HCT116 (cell line): ENCODE measurements around the gene GALR2. TPM values are rescaled to one million over a fixed set of nuclear protein-coding genes. Genes with fewer than 3 reads are reported as not detected.

Source experiments
- ATAC-seq: fragments of 200-7000 bp; cut with Tn5 transposase; 2 replicates; pipeline ENCODE4 v1.9.1; 2020; ENCODE audit warnings: mild to moderate bottlenecking, moderate library complexity
- BruUV-seq: library from RNA; stranded (reverse); fragments of 400-500 nt; replicated peaks from 2 replicates; lab custom pipeline; 2021; lab: Mats Ljungman, UMichigan
- CTCF ChIA-PET: fragments of 300-600 bp; sonication (Branson Sonifier 250); formaldehyde crosslinking; loops from one replicate; lab custom pipeline; 2021; ENCODE audit warnings: antibody characterized with exemption; lab: Charles Lee
- POLR2A ChIA-PET: fragments of 300-600, 350-600 bp; sonication (Branson Sonifier 250); formaldehyde crosslinking; loops from one replicate; lab custom pipeline; 2021; ENCODE audit warnings: antibody characterized with exemption; lab: Charles Lee
- RAD21 ChIA-PET, 2 experiments: fragments of 300-600 bp; sonication (Branson Sonifier 250); formaldehyde crosslinking; loops; one replicate each; lab custom pipeline; 2023; ENCODE audit warnings: low total read pairs in 2 of 2; ENCODE audit not compliant: uncharacterized antibody in 2 of 2, unreplicated experiment in 2 of 2, low non-redundant PET in 1 of 2; lab: Charles Lee
- DNase-seq: peaks from one replicate; pipeline ENCODE4 v3.0.0-alpha.2; 2010; ENCODE audit warnings: low read depth, low spot score
- H2AFZ ChIP-seq: fragments of 200-600 bp; shearing (Covaris generic), sonication (generic); 2 replicates; pipeline ENCODE4 v1.6.1; 2017; ENCODE audit warnings: low read depth, mixed run types, mixed read lengths, antibody characterized with exemption, low read length; ENCODE audit not compliant: poor library complexity, severe bottlenecking
- H3K27ac ChIP-seq: 2 replicates; pipeline ENCODE4 v1.5.1; 2012; ENCODE audit warnings: low read depth, low read length
- H3K27me3 ChIP-seq: fragments of 200-600 bp; sonication (generic); 2 replicates; pipeline ENCODE4 v1.6.1; 2016; ENCODE audit warnings: mixed run types, low read length, mixed read lengths; ENCODE audit not compliant: insufficient read depth
- H3K36me3 ChIP-seq, 2 experiments: fragments of 200-500 bp in 1 of 2; fragments of 200-600 bp in 1 of 2; sonication (Bioruptor generic) in 1 of 2; sonication (generic) in 1 of 2; 2 replicates each; pipeline versions ENCODE4 v1.5.1 to v1.6.1; 2014 to 2016; ENCODE audit warnings: low read length in 2 of 2, inconsistent platforms in 1 of 2, mixed read lengths in 1 of 2, mixed run types in 1 of 2; ENCODE audit not compliant: insufficient read depth in 2 of 2, control insufficient read depth in 1 of 2
- H3K4me1 ChIP-seq, 2 experiments: fragments of 200-600 bp in 1 of 2; sonication (generic) in 1 of 2; 2 replicates each; pipeline versions ENCODE4 v1.5.1 to v1.6.1; 2012 to 2017; ENCODE audit warnings: low read length in 2 of 2, inconsistent platforms in 1 of 2, mild to moderate bottlenecking in 1 of 2, mixed read lengths in 1 of 2, mixed run types in 1 of 2, moderate library complexity in 1 of 2; ENCODE audit not compliant: insufficient read depth in 2 of 2, control insufficient read depth in 1 of 2
- H3K4me2 ChIP-seq: fragments of 200-600 bp; sonication (generic); 2 replicates; pipeline ENCODE4 v1.6.1; 2017; ENCODE audit warnings: mixed run types, low read length, mixed read lengths
- H3K4me3 ChIP-seq, 2 experiments: fragments of 200-600 bp in 1 of 2; sonication (generic) in 1 of 2; replicated peaks in 1 of 2; 2 replicates each; pipeline ENCODE4 v1.5.1; 2011 to 2016; ENCODE audit warnings: low read length in 2 of 2, control low read depth in 1 of 2, low read depth in 1 of 2, mild to moderate bottlenecking in 1 of 2, mixed read lengths in 1 of 2, mixed run types in 1 of 2
- H3K79me2 ChIP-seq: fragments of 200-600 bp; sonication (generic); 2 replicates; pipeline ENCODE4 v1.6.1; 2017; ENCODE audit warnings: mild to moderate bottlenecking, mixed run types, low read length, moderate library complexity, mixed read lengths; ENCODE audit not compliant: insufficient read depth
- H3K9ac ChIP-seq: fragments of 200-600 bp; sonication (generic); 2 replicates; pipeline ENCODE4 v1.6.1; 2016; ENCODE audit warnings: low read length, mixed read lengths
- H3K9me2 ChIP-seq: fragments of 200-600 bp; sonication (generic), shearing (Covaris generic); 2 replicates; pipeline ENCODE4 v1.6.1; 2017; ENCODE audit warnings: mixed run types, mild to moderate bottlenecking, moderate library complexity; ENCODE audit not compliant: insufficient read depth
- H3K9me3 ChIP-seq, 2 experiments: fragments of 200-500 bp in 1 of 2; fragments of 200-600 bp in 1 of 2; sonication (Bioruptor generic) in 1 of 2; sonication (generic) in 1 of 2; 2 replicates each; pipeline ENCODE4 v1.6.1; 2014 to 2017; ENCODE audit warnings: low read length in 2 of 2, mixed read lengths in 2 of 2, inconsistent platforms in 1 of 2, low read depth in 1 of 2, mild to moderate bottlenecking in 1 of 2, mixed run types in 1 of 2, moderate library complexity in 1 of 2; ENCODE audit not compliant: control insufficient read depth in 1 of 2, insufficient read depth in 1 of 2
- H4K20me1 ChIP-seq: fragments of 200-600 bp; sonication (generic), shearing (Covaris generic); 2 replicates; pipeline ENCODE4 v1.6.1; 2017; ENCODE audit warnings: mixed run types, mild to moderate bottlenecking, moderate library complexity; ENCODE audit not compliant: insufficient read depth
- CEBPB ChIP-seq: IDR thresholded peaks from 2 replicates; pipeline ENCODE4 v1.6.1; 2012; ENCODE audit warnings: low read depth
- ELF1 ChIP-seq: IDR thresholded peaks from 2 replicates; pipeline ENCODE4 v1.6.1; 2012; ENCODE audit warnings: low read depth, borderline replicate concordance
- FOSL1 ChIP-seq: IDR thresholded peaks from 2 replicates; pipeline ENCODE4 v1.6.1; 2012; ENCODE audit warnings: low read depth
- POLR2AphosphoS5 ChIP-seq: IDR thresholded peaks from 2 replicates; pipeline ENCODE4 v1.6.1; 2011; ENCODE audit warnings: mild to moderate bottlenecking, low read depth, low read length, moderate library complexity
- RAD21 ChIP-seq: IDR thresholded peaks from 2 replicates; pipeline ENCODE4 v1.6.1; 2012; ENCODE audit warnings: low read depth, mild to moderate bottlenecking
- SRF ChIP-seq: IDR thresholded peaks from 2 replicates; pipeline ENCODE4 v1.6.1; 2012; ENCODE audit warnings: low read depth
- intact Hi-C: fragments of 100-400 bp; cut with micrococcal nuclease; formaldehyde crosslinking; loops from 2 replicates; pipeline ENCODE4 v1.10.0; 2022
- total RNA-seq: library from RNA; stranded (reverse); gene quantifications from one replicate; pipeline ENCODE4 v1.2.1, GENCODE V29; 2021; ENCODE audit not compliant: unreplicated experiment
- TF ChIP-seq, protein P1 (sequence below), 3 experiments: fragments of 200-600 bp in 1 of 3; sonication (generic) in 1 of 3; IDR thresholded peaks in 2 of 3; conservative IDR thresholded peaks in 1 of 3; 2 replicates each; pipeline ENCODE4 v1.5.1; 2012 to 2017; ENCODE audit warnings: low read depth in 2 of 3, low read length in 2 of 3, antibody characterized with exemption in 1 of 3, borderline replicate concordance in 1 of 3, control low read depth in 1 of 3, mild to moderate bottlenecking in 1 of 3, mixed read lengths in 1 of 3, mixed run types in 1 of 3, moderate library complexity in 1 of 3; ENCODE audit not compliant: insufficient read depth in 1 of 3
- TF ChIP-seq, protein P2 (sequence below): IDR thresholded peaks from 2 replicates; pipeline ENCODE4 v1.6.1; 2012
- TF ChIP-seq, protein P3 (sequence below): IDR thresholded peaks from 2 replicates; pipeline ENCODE4 v1.6.1; 2012; ENCODE audit warnings: low read depth
- TF ChIP-seq, protein P4 (sequence below): IDR thresholded peaks from 2 replicates; pipeline ENCODE4 v1.6.1; 2012

Gene GALR2
- total RNA-seq, 1 experiment from 2014 or later, result 0.27 TPM

DNA sequence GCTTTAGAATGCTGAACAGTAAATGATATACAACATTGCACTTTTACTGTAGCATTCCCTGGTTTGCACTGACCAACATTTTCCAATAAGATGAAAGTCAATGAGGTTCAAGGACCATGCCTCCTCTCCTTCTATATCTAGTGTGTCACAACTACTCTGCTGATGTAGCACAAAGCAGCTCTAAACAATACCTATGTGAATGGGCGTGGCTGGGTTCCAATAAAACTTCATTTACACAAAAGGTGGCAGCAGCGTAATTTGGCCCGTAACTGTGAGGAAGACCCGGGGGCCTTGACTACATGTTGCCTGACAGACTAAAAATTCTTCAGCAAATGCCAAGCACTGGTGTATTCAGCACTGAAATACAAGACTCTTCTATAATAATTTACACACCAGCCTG lies 8.8 kb upstream of the GALR2 start:
- peaks cover 60 to 74% of the 10 kb centered on the region in 2 experiments for H3K36me3 ChIP-seq
- no peak overlapping the region for H3K4me2 ChIP-seq
- intact Hi-C loops, result no loop called here
- H3K27me3 ChIP-seq, result no peaks in the 10 kb centered on the region
- ChIA-PET CTCF (interaction anchor here (1.3 kb wide), 1 partner anchor 214 kb away, joined by 3 read pairs; no protein-coding TSS in a partner anchor), RAD21 (no interaction called here), POLR2A (no interaction called here)
- BruUV-seq, result no TSS peak
- no peak overlapping the region for H3K9ac ChIP-seq
- no peaks in the 10 kb centered on the region for H3K9me2 ChIP-seq
- H3K9me3 ChIP-seq, result no peaks in the 10 kb centered on the region
- H3K79me2 ChIP-seq, result peaks cover 63% of the 10 kb centered on the region
- no peaks in the 10 kb centered on the region; the same call in 1 of the 2 replicates for H4K20me1 ChIP-seq
- ATAC-seq (no peak), DNase-seq (no peak)
- H3K27ac ChIP-seq, result no peak overlapping the region
- no peak overlapping the region for H3K4me3 ChIP-seq
- peaks cover 2 to 6% of the 10 kb centered on the region in 2 experiments; a peak in 3 of 4 replicates for H3K4me1 ChIP-seq
- TF ChIP-seq, protein P1, sequence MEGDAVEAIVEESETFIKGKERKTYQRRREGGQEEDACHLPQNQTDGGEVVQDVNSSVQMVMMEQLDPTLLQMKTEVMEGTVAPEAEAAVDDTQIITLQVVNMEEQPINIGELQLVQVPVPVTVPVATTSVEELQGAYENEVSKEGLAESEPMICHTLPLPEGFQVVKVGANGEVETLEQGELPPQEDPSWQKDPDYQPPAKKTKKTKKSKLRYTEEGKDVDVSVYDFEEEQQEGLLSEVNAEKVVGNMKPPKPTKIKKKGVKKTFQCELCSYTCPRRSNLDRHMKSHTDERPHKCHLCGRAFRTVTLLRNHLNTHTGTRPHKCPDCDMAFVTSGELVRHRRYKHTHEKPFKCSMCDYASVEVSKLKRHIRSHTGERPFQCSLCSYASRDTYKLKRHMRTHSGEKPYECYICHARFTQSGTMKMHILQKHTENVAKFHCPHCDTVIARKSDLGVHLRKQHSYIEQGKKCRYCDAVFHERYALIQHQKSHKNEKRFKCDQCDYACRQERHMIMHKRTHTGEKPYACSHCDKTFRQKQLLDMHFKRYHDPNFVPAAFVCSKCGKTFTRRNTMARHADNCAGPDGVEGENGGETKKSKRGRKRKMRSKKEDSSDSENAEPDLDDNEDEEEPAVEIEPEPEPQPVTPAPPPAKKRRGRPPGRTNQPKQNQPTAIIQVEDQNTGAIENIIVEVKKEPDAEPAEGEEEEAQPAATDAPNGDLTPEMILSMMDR (IDR thresholded peaks at IDR 0.05 in 2 of 3, conservative IDR thresholded peaks at IDR 0.05 in 1 of 3; ENCODE audit: borderline replicate concordance in 1 of 3, insufficient read depth in 1 of 3, low read depth in 2 of 3, low read length in 2 of 3), result no peak
- TF ChIP-seq SRF, result no peak
- no peak for TF ChIP-seq ELF1
- no peak overlapping the region for H2AFZ ChIP-seq

DNA sequence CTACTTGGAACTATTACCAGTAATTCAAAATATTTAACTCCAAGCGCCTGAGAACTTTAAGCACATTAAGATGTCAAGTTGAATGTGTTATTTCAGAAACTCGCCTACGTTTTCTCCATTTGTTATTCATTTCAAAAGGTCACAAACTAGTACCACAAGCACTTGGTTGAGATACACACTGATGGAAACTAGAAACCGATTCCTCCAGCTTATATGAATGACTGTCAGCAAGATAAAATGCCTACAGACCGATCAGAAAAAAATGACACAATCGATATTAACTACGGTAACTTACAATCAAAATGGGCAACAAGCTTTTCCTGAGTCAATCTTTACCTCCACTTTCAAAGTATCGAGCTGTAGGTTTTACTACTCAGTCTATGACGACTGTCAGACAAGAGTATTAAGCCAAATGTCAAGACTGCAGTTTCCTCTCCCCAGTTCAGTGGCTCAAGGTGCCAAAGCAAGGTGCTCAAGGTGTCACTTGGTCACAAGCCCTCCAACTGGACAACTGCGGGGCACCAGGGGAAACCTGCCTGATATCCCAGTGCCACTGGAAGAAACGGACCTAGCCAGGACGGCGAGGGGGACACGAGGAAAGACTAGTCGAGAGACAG lies 2.9 kb upstream of the GALR2 start:
- Histone ChIP-seq H3K27ac (peak overlapping the region; percentile 60), H3K27me3 (no peaks in the 10 kb centered on the region), H3K9me2 (no peaks in the 10 kb centered on the region), H3K4me3 (peak overlapping the region; percentile 63 to 78), H4K20me1 (no peaks in the 10 kb centered on the region; the same call in 1 of the 2 replicates), H3K4me2 (peak overlapping the region; percentile 89), H3K9me3 (no peaks in the 10 kb centered on the region), H2AFZ (no peak overlapping the region), H3K79me2 (peaks cover 60% of the 10 kb centered on the region), H3K9ac (peak overlapping the region; percentile 78), H3K4me1 (peaks cover 11 to 22% of the 10 kb centered on the region in 2 experiments), H3K36me3 (peaks cover 15 to 21% of the 10 kb centered on the region in 2 experiments)
- intact Hi-C loops, result loop anchor here (1.0 to 5.0 kb wide), 3 partner anchors 17 to 57 kb away; partner anchors contain the start of gene EVPL
- BruUV-seq, result TSS peak; percentile 76
- CTCF ChIA-PET, result interaction anchor here (0.6 to 1.3 kb wide), 2 partner anchors 18 to 45 kb away, joined by 3 to 4 read pairs; no protein-coding TSS in a partner anchor
- POLR2A ChIA-PET, result interaction anchor here (1.0 to 1.2 kb wide), 5 partner anchors 10 to 52 kb away, joined by 3 to 5 read pairs (median 3); partner anchors contain the start of gene EVPL
- RAD21 ChIA-PET, result no interaction called here
- ATAC-seq (peak; percentile 20), DNase-seq (no peak)
- no peak for TF ChIP-seq POLR2AphosphoS5
- TF ChIP-seq RAD21, result no peak
- no peak for TF ChIP-seq FOSL1
- TF ChIP-seq, protein P2, sequence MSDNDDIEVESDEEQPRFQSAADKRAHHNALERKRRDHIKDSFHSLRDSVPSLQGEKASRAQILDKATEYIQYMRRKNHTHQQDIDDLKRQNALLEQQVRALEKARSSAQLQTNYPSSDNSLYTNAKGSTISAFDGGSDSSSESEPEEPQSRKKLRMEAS, result no peak
- no peak for TF ChIP-seq CEBPB
- TF ChIP-seq ELF1, result no peak
- TF ChIP-seq, protein P3, sequence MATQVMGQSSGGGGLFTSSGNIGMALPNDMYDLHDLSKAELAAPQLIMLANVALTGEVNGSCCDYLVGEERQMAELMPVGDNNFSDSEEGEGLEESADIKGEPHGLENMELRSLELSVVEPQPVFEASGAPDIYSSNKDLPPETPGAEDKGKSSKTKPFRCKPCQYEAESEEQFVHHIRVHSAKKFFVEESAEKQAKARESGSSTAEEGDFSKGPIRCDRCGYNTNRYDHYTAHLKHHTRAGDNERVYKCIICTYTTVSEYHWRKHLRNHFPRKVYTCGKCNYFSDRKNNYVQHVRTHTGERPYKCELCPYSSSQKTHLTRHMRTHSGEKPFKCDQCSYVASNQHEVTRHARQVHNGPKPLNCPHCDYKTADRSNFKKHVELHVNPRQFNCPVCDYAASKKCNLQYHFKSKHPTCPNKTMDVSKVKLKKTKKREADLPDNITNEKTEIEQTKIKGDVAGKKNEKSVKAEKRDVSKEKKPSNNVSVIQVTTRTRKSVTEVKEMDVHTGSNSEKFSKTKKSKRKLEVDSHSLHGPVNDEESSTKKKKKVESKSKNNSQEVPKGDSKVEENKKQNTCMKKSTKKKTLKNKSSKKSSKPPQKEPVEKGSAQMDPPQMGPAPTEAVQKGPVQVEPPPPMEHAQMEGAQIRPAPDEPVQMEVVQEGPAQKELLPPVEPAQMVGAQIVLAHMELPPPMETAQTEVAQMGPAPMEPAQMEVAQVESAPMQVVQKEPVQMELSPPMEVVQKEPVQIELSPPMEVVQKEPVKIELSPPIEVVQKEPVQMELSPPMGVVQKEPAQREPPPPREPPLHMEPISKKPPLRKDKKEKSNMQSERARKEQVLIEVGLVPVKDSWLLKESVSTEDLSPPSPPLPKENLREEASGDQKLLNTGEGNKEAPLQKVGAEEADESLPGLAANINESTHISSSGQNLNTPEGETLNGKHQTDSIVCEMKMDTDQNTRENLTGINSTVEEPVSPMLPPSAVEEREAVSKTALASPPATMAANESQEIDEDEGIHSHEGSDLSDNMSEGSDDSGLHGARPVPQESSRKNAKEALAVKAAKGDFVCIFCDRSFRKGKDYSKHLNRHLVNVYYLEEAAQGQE, result no peak
- TF ChIP-seq, protein P4, sequence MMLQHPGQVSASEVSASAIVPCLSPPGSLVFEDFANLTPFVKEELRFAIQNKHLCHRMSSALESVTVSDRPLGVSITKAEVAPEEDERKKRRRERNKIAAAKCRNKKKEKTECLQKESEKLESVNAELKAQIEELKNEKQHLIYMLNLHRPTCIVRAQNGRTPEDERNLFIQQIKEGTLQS, result no peak
